ENCODE measurements around the gene DCC. TPM values are rescaled to one million over a fixed set of nuclear protein-coding genes. Genes with fewer than 3 reads are reported as not detected.

The DCC gene
- polyA plus RNA-seq, 1 donor = 0.58 TPM

DNA sequence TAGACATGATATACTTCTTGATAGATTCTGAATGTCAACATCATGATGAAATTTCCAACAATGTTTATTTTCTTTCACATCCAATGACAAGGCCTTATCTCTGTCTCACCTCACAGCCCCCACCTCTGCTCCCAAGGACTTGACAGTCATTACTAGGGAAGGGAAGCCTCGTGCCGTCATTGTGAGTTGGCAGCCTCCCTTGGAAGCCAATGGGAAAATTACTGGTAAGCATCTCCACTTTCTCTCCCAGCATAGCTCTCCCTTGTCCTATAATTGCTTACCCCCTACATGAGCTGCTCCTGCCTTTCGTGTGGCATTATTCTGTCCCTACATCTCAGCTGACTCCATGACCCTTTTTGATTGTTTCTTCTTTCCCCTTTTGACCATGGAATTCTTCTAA is 1062.7 kb downstream of the DCC start:
- no peaks in the 10 kb centered on the region for H3K4me1 ChIP-seq (ENCODE audit: control insufficient read depth, insufficient read depth, low read length)
- 100% methylated on average over 1 of the region's 3 CpGs for WGBS (ENCODE audit: insufficient coverage, low lambda C conversion rate)
- H3K9me3 ChIP-seq (ENCODE audit: control insufficient read depth, low read depth, low read length) = no peaks in the 10 kb centered on the region
- no peak for DNase-seq
- H3K27ac ChIP-seq (ENCODE audit: low read length) = no peak overlapping the region
- H3K4me3 ChIP-seq (ENCODE audit: low read length) = no peak overlapping the region
- no peaks in the 10 kb centered on the region for H3K27me3 ChIP-seq (ENCODE audit: control insufficient read depth, insufficient read depth, low read length)
- H3K36me3 ChIP-seq (ENCODE audit: control insufficient read depth, insufficient read depth, low read length) = no peaks in the 10 kb centered on the region

DNA sequence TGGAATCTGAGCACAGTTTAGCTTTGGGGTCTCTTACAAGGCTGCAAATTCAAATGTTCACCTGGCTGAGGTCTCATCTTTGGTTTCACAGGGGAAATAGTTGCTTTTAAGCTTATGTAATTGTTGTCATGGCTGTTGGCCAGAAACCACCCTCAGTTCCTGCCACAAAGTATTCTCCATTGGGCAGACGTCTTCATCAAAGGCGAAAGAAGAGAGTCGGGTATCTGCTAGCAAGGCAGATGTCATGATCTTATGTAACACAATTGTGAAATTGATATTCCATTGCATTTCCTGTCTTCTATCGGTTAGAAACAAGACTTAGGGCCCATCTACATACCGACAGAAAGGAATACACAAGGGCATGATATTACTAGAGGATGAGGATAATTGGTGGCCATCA is 1068.3 kb downstream of the DCC start:
- Histone ChIP-seq H3K27me3 (ENCODE audit: control insufficient read depth, insufficient read depth, low read length) (no peaks in the 10 kb centered on the region), H3K27ac (ENCODE audit: low read length) (no peak overlapping the region), H3K36me3 (ENCODE audit: control insufficient read depth, insufficient read depth, low read length) (no peaks in the 10 kb centered on the region), H3K9me3 (ENCODE audit: control insufficient read depth, low read depth, low read length) (no peaks in the 10 kb centered on the region), H3K4me1 (ENCODE audit: control insufficient read depth, insufficient read depth, low read length) (no peaks in the 10 kb centered on the region), H3K4me3 (ENCODE audit: low read length) (no peak overlapping the region)
- no peak for DNase-seq
- WGBS (ENCODE audit: insufficient coverage, low lambda C conversion rate) = 100% methylated on average over 1 of the region's 5 CpGs

DNA sequence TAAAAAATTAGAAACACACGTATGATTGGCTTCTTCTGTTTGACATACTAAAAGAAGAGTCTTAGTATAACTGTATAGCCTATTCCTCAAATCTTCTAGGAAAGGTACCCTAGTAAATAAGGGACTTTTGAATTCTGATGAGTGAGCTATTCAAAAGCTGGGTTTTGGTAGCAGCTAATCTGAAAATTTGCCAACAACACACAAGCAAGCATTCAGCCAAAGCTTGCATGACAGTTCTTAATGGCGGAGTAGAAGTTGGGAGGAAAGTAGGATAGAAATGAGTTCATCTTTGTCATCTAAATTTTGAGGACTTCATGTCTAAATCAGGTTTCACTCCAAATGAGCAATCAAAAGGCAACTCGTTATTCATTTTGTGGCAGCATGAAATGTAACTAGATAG is 1071.5 kb downstream of the DCC start:
- Histone ChIP-seq H3K4me3 (ENCODE audit: low read length) (no peak overlapping the region), H3K27ac (ENCODE audit: low read length) (no peak overlapping the region), H3K27me3 (ENCODE audit: control insufficient read depth, insufficient read depth, low read length) (no peaks in the 10 kb centered on the region), H3K36me3 (ENCODE audit: control insufficient read depth, insufficient read depth, low read length) (no peaks in the 10 kb centered on the region), H3K9me3 (ENCODE audit: control insufficient read depth, low read depth, low read length) (no peaks in the 10 kb centered on the region), H3K4me1 (ENCODE audit: control insufficient read depth, insufficient read depth, low read length) (no peaks in the 10 kb centered on the region)
- no peak for DNase-seq
- WGBS (ENCODE audit: insufficient coverage, low lambda C conversion rate) = no CpG with 5 or more reads among the region's 3 CpGs

DNA sequence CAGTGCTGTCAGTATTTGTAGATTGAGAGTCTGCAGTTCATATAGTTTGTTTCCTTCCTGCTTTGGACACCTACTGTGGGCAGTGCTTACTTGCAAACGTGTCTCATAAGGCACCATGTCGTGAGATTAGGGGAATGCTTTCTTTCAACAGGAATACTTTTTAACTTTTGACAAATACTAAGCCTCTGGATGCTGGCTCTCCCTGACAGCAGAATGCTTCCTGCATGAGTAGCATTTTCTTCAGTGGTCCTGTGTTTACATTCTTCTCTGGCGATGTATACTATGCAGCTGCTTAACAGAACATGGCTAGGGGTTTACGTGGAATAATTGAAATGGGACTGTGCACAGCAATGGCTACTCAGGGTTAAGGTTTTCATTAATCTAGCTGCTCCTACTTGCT is 1077.0 kb downstream of the DCC start:
- Histone ChIP-seq H3K4me3 (ENCODE audit: low read length) (no peak overlapping the region), H3K27ac (ENCODE audit: low read length) (no peak overlapping the region), H3K36me3 (ENCODE audit: control insufficient read depth, insufficient read depth, low read length) (no peaks in the 10 kb centered on the region), H3K9me3 (ENCODE audit: control insufficient read depth, low read depth, low read length) (no peaks in the 10 kb centered on the region), H3K4me1 (ENCODE audit: control insufficient read depth, insufficient read depth, low read length) (no peaks in the 10 kb centered on the region), H3K27me3 (ENCODE audit: control insufficient read depth, insufficient read depth, low read length) (no peaks in the 10 kb centered on the region)
- DNase-seq = no peak
- no CpG with 5 or more reads among the region's 4 CpGs for WGBS (ENCODE audit: insufficient coverage, low lambda C conversion rate)

DNA sequence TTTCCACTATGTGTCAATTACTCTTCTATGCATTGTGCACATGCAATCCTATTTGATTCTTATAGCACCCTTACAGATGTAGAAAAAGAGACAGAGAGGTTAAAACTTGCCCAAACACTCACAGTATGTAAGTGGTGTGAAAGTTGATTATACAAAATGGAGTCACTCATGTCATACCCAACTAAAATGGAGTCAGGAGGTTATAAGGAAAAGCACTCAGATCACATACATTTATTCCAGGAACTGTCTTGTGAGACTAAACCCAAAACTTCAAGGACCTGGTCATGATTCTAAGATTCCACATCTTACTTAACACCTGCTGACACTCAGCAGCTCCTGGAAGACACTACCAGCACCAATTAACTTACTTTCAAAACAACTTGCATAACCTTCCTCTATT is 1081.9 kb downstream of the DCC start:
- H3K4me3 ChIP-seq (ENCODE audit: low read length) = no peak overlapping the region
- H3K27me3 ChIP-seq (ENCODE audit: control insufficient read depth, insufficient read depth, low read length) = no peaks in the 10 kb centered on the region
- no peaks in the 10 kb centered on the region for H3K36me3 ChIP-seq (ENCODE audit: control insufficient read depth, insufficient read depth, low read length)
- H3K27ac ChIP-seq (ENCODE audit: low read length) = no peak overlapping the region
- no peaks in the 10 kb centered on the region for H3K4me1 ChIP-seq (ENCODE audit: control insufficient read depth, insufficient read depth, low read length)
- DNase-seq = no peak
- H3K9me3 ChIP-seq (ENCODE audit: control insufficient read depth, low read depth, low read length) = no peaks in the 10 kb centered on the region

DNA sequence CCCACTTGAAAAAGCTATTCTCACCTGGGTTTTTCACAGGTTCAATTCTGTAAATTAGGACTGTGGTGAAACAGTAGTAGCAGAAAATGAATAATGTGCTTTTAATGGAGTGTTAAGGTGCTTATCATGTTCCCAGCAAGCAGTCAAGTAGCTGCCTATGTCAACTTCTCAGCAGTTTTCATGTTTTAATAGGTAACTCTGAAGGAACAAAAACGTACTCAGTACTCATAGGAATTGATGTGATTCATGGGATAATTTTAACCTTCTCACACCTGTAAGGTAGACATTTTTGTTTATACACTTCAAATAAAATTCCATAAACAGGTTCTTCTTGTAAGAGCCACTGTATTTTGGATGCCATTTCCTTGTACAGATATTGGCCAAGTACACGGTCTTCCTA is 1082.9 kb downstream of the DCC start:
- H3K27ac ChIP-seq (ENCODE audit: low read length) = no peak overlapping the region
- H3K36me3 ChIP-seq (ENCODE audit: control insufficient read depth, insufficient read depth, low read length) = no peaks in the 10 kb centered on the region
- H3K4me1 ChIP-seq (ENCODE audit: control insufficient read depth, insufficient read depth, low read length) = no peaks in the 10 kb centered on the region
- no peaks in the 10 kb centered on the region for H3K27me3 ChIP-seq (ENCODE audit: control insufficient read depth, insufficient read depth, low read length)
- H3K4me3 ChIP-seq (ENCODE audit: low read length) = no peak overlapping the region
- H3K9me3 ChIP-seq (ENCODE audit: control insufficient read depth, low read depth, low read length) = no peaks in the 10 kb centered on the region
- WGBS (ENCODE audit: insufficient coverage, low lambda C conversion rate) = no CpG with 5 or more reads among the region's 2 CpGs
- DNase-seq = no peak

DNA sequence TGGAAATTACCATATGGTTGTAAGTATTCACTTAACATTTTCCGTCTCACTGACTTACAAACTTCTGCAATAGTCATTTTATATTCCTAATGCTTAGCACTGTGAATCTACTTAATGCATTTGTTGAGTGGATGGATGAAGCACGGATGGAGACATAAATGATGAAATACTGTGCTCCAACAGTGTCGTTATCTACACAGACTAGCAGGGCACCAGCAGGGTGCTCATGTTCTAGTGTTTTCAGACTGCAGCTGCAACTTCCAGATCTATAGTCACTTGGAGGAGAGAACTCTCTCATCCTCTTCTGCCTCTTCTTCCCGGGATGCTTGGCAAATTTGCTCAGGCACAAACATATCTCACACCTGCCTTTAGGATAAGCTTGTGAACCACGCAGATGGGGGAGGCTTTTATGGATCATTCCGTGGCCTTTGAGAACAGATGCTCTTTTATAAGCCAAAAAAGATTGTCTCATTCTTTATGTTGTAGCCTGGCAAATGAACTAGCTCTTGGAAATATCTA is 1086.7 kb downstream of the DCC start:
- no peaks in the 10 kb centered on the region for H3K9me3 ChIP-seq (ENCODE audit: control insufficient read depth, low read depth, low read length)
- DNase-seq = no peak
- no peaks in the 10 kb centered on the region for H3K36me3 ChIP-seq (ENCODE audit: control insufficient read depth, insufficient read depth, low read length)
- WGBS (ENCODE audit: insufficient coverage, low lambda C conversion rate) = 80% methylated on average over 2 of the region's 6 CpGs
- H3K4me1 ChIP-seq (ENCODE audit: control insufficient read depth, insufficient read depth, low read length) = no peaks in the 10 kb centered on the region
- no peak overlapping the region for H3K27ac ChIP-seq (ENCODE audit: low read length)
- no peak overlapping the region for H3K4me3 ChIP-seq (ENCODE audit: low read length)
- no peaks in the 10 kb centered on the region for H3K27me3 ChIP-seq (ENCODE audit: control insufficient read depth, insufficient read depth, low read length)

DNA sequence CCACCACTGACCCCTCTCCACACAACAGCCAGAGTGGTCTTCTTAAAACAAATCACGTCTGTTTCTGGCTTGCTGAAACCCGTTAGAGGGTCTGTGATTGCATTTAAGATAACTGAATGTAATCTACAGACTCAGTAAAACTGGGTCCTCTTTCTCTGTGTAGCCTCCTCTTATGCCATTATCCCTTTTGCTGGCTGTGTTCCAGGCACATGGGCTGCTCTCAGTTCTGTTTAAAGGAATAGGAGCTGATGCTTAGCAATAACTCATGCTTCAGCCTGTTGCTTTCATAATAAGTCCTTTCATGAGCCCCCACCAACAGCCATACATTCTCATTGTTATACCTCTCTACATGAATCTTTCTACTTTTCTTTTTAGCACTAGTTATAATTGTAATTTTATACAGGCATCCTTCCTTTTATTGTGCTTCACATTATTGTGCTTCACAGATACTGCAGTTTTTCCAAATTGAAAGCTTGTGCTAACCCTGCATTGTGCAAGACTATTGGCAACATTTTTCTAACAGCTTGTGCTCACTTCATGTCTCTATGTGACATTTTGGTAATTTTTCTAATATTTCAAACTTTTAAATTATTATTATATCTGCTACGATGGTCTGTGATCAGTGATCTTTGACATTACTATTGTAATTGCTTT is 1101.9 kb downstream of the DCC start:
- no peaks in the 10 kb centered on the region for H3K36me3 ChIP-seq (ENCODE audit: control insufficient read depth, insufficient read depth, low read length)
- WGBS (ENCODE audit: insufficient coverage, low lambda C conversion rate) = no CpG with 5 or more reads among the region's 3 CpGs
- H3K27me3 ChIP-seq (ENCODE audit: control insufficient read depth, insufficient read depth, low read length) = no peaks in the 10 kb centered on the region
- no peaks in the 10 kb centered on the region for H3K9me3 ChIP-seq (ENCODE audit: control insufficient read depth, low read depth, low read length)
- H3K4me3 ChIP-seq (ENCODE audit: low read length) = no peak overlapping the region
- no peaks in the 10 kb centered on the region for H3K4me1 ChIP-seq (ENCODE audit: control insufficient read depth, insufficient read depth, low read length)
- no peak for DNase-seq
- H3K27ac ChIP-seq (ENCODE audit: low read length) = no peak overlapping the region

DNA sequence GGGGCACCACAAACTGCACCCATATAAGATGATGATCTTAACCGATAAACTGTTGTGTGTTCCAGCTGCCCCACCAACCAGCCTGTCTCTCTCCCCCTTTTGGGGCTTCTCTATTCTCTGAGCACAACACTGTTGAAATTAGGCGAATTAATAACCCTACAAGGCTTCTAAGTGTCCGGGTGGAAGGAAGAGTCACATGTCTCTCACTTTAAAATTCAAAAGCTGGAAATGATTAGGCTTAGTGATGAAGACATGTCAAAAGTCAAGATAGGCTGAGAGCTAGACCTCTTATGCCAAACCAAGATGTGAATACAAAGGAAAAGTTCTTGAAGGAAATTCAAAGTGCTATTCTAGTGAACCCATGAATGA is 1102.4 kb downstream of the DCC start:
- no CpG with 5 or more reads among the region's 3 CpGs for WGBS (ENCODE audit: insufficient coverage, low lambda C conversion rate)
- H3K27me3 ChIP-seq (ENCODE audit: control insufficient read depth, insufficient read depth, low read length) = no peaks in the 10 kb centered on the region
- H3K27ac ChIP-seq (ENCODE audit: low read length) = no peak overlapping the region
- H3K4me3 ChIP-seq (ENCODE audit: low read length) = no peak overlapping the region
- no peaks in the 10 kb centered on the region for H3K4me1 ChIP-seq (ENCODE audit: control insufficient read depth, insufficient read depth, low read length)
- no peaks in the 10 kb centered on the region for H3K9me3 ChIP-seq (ENCODE audit: control insufficient read depth, low read depth, low read length)
- H3K36me3 ChIP-seq (ENCODE audit: control insufficient read depth, insufficient read depth, low read length) = no peaks in the 10 kb centered on the region
- DNase-seq = no peak

DNA sequence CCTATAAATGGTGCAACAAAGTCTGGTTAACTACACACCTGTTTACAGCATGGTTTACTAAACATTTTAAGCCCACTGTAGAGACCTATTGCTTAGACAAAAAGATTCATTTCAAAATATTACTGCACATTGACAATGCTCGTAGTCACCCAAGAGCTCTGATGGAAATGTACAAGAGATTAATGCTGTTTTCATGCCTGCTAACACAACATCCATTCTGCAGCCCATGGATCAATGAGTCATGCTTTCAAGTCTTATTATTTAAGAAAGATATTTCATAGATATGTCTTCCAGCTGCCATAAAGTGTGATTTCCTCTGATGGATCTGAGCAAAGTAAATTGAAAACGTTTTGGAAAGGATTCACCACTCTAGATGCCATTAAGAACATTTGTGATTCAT is 1103.3 kb downstream of the DCC start:
- H3K27me3 ChIP-seq (ENCODE audit: control insufficient read depth, insufficient read depth, low read length) = no peaks in the 10 kb centered on the region
- no peaks in the 10 kb centered on the region for H3K4me1 ChIP-seq (ENCODE audit: control insufficient read depth, insufficient read depth, low read length)
- 86% methylated on average over 1 of the region's 2 CpGs for WGBS (ENCODE audit: insufficient coverage, low lambda C conversion rate)
- no peak for DNase-seq
- no peak overlapping the region for H3K4me3 ChIP-seq (ENCODE audit: low read length)
- no peaks in the 10 kb centered on the region for H3K36me3 ChIP-seq (ENCODE audit: control insufficient read depth, insufficient read depth, low read length)
- no peak overlapping the region for H3K27ac ChIP-seq (ENCODE audit: low read length)
- H3K9me3 ChIP-seq (ENCODE audit: control insufficient read depth, low read depth, low read length) = no peaks in the 10 kb centered on the region

DNA sequence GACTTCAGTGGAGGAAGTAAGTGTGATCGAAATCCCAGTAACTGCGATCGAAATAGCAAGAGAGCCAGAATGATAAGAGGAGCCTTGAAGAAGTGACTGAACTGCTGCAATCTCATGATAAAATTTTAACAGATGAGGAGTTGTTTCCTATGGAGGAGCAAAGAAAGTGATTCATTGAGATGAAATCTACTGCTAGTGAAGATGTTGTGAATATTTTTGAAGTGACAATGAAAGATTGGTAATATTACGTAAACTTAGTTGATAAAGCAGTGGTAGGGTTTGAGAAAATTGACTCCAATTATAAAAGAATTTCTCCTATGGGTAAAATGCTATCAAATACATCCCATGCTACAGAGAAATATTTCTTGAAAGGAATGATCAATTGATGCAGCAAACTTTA is 1103.8 kb downstream of the DCC start:
- no peaks in the 10 kb centered on the region for H3K9me3 ChIP-seq (ENCODE audit: control insufficient read depth, low read depth, low read length)
- WGBS (ENCODE audit: insufficient coverage, low lambda C conversion rate) = 93% methylated on average over 2 of the region's 4 CpGs
- DNase-seq = no peak
- H3K4me1 ChIP-seq (ENCODE audit: control insufficient read depth, insufficient read depth, low read length) = no peaks in the 10 kb centered on the region
- H3K27ac ChIP-seq (ENCODE audit: low read length) = no peak overlapping the region
- H3K4me3 ChIP-seq (ENCODE audit: low read length) = no peak overlapping the region
- no peaks in the 10 kb centered on the region for H3K27me3 ChIP-seq (ENCODE audit: control insufficient read depth, insufficient read depth, low read length)
- H3K36me3 ChIP-seq (ENCODE audit: control insufficient read depth, insufficient read depth, low read length) = no peaks in the 10 kb centered on the region
